ENCODE results near the gene ARHGAP12.
"Not testable (repeated sequence)": the region's sequence is repeated elsewhere in the genome, so short reads cannot be mapped to it uniquely, and the experiment has no call there.

Gene ARHGAP12

GRCh38 chr10:31924833-31925232, 3.8 kb downstream of the ARHGAP12 start:
- DNase-seq (ENCODE audit: low read depth), result no peak

GRCh38 chr10:31923389-31923788, 5.2 kb downstream of the ARHGAP12 start:
- DNase-seq (ENCODE audit: low read depth), result no peak

DNA sequence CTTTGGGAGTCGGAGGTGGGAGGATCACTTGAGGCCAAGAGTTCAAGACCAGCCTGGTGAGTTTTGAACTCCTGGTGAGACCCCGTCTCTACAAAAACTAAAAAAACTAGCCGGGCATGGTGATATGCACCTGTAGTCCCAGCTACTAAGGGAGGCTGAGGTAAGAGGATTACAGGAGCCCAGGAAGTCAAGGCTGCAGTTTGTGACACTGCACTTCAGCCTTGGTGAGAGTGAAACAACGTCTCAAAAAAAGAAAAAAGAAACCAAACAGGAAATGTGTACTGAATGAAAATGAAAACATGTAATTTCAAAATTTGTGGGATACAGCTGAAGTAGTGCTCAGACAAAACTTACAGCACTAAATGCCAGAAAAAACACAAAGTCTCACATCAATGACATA, 7.6 kb downstream of the ARHGAP12 start:
- no peak for DNase-seq (ENCODE audit: low read depth)

DNA sequence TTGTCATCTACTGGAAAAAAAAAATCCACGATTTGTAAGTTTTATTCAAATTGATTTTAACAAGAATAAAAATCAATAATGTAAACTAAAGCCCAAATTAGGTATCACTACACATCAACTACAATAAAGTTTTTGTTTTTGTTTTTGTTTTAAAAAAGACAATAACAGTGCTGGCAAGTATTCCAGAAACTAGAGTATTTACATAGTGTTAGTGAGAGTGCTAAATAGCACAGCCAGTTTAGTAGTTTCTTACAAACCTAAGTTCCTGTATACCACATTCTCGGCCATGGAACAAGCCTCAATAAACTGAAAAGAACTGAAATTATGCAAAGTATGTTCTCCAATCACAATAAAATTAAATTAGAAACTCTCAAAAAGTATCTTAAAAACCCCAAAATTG, 8.1 kb downstream of the ARHGAP12 start:
- no peak for DNase-seq (ENCODE audit: low read depth)

GRCh38 chr10:31918671-31919409, 9.8 kb downstream of the ARHGAP12 start:
- no peak for DNase-seq (ENCODE audit: low read depth)

GRCh38 chr10:31914370-31914769, 14.3 kb downstream of the ARHGAP12 start:
- no peak for DNase-seq (ENCODE audit: low read depth)

DNA sequence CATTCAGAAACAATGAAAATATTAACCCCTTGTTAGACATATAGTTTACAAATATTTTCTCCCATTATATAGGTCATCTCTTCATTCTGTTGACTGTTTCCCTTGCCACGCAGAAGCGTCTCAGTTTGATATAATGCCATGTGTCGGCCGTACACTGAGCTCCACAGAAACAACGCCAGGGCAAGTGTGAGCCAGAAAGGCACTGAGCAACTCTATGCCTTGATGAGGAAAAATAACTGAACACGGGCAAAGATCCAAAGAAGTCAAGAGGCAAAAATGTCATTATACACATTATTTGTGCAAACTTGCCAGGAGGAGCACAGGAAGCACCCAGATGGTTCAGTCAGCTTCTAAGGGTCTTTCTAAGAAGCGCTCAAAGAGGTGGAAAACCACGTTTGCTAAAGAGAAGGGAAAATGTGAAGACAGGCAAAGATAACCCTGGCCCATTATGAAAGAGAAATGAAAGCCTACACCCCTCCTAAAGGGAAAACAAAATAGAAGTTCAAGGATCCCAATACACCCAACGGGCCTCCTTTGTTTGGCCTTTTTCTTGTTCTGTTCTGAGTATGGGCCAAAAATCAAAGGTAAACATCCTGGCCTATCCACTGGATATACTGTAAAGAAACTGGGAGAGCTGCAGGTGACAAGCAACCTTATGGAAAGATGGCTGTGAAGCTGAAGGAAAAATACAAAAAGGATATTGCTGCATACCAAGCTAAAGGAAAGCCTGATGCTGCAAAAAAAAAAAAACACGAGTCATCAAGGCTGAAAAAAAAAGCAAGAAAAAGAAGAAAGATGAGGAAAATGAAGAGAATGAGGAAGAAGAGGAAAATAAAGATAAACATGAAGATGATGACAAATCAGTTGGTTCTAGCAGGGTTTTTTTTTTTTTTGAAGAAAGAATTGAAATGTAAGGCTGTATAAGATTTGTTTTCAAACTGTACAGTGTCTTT, 15.5 kb downstream of the ARHGAP12 start:
- DNase-seq (ENCODE audit: low read depth), result no peak

- DNase-seq (ENCODE audit: low read depth), result no peak
Observed at GRCh38 chr10:31912289-31912688, 16.3 kb downstream of the ARHGAP12 start.

- no peak for DNase-seq (ENCODE audit: low read depth)
Observed at GRCh38 chr10:31910016-31910415, 18.6 kb downstream of the ARHGAP12 start.

DNA sequence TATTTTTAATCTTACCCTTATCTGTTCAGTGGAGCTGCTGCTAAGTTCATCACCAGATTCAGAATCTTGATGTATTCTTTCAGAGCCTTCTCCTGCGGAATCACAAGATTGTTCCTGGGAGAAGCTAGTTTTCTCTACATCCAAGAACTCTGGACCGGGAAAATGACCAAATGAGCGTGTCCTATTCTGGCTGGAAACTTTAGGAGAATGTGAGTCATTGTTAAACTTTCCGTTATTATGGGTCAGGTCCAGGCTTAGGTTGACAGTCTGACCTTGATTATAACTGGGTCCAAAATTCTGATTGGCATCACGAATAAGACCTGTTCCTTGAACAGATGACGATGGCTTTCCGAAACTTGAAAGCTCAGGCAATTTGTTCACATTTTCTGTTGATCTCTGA, 20.5 kb downstream of the ARHGAP12 start:
- DNase-seq (ENCODE audit: low read depth), result no peak

- no peak for DNase-seq (ENCODE audit: low read depth)
Observed at GRCh38 chr10:31906039-31906438, 22.6 kb downstream of the ARHGAP12 start.

DNA sequence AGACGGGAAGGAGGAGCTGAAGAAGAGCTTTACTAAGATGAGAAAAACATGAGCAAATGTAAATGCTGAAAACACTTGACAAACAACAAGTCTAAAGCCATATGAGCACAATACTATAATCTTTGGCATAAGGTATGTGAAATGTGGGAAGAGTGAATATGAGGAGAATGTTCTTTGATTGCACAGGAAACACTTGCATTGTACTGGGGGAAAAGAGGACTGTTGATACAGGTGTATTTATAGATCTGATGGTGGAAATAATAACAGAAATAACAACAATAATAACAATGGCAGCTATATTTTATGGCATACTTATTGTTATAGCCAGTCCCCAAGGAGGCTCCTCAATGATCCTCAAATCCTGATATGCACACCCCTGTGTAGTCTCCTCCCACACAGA, 23.0 kb downstream of the ARHGAP12 start:
- DNase-seq (ENCODE audit: low read depth), result no peak

GRCh38 chr10:31902625-31903024, 26.0 kb downstream of the ARHGAP12 start:
- DNase-seq (ENCODE audit: low read depth), result no peak

GRCh38 chr10:31897506-31897905, 31.1 kb downstream of the ARHGAP12 start:
- no peak for DNase-seq (ENCODE audit: low read depth)

DNA sequence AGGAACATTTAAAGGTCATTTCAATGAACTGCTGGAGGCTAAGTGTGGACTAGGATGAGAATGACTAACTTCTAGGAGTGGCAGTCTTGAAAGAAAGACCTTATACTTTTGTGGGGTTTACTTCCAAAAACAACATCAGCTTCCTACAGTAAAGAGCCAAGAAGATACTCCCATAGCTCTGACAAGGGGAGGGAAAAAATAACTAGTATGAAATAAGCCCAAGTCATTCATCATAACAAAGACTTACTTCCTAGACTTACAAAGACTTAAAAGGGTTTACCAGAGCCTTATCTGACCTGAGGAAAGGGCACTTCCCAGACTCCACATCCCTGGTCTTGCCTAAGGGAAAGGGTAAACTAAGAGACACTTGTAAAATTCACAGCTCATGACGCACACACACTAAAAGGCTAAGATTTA, 31.7 kb downstream of the ARHGAP12 start:
- DNase-seq (ENCODE audit: low read depth), result no peak

DNA sequence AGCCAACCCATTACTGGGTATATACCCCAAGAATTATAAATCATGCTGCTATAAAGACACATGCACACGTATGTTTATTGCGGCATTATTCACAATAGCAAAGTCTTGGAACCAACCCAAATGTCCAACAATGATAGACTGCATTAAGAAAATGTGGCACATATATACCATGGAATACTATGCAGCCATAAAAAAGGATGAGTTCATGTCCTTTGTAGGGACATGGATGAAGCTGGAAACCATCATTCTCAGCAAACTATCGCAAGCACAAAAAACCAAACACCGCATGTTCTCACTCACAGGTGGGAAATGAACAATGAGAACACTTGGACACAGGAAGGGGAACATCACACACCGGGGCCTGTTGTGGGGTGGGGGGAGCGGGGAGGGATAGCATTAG, 32.9 kb downstream of the ARHGAP12 start:
- not testable (repeated sequence) for DNase-seq (ENCODE audit: low read depth)

DNA sequence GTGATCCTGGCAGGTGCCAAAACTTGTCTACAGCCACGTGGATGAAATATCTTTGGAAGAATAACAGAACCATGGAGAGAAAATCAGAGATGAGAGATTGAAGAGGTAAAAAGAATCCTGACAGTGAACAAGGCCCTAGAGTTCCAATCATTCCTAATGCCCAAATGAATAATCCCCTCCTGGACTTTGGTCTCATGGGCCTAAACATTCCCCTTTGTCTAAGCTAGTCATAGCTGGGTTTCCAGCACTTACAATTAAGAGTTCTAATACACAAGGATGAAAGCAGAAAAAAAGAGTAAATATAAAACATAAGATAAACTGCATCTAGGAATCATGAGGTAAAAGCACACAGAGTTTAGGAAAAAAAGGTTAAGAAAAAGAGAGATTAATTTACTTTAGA, 40.2 kb downstream of the ARHGAP12 start:
- DNase-seq (ENCODE audit: low read depth), result no peak

- DNase-seq (ENCODE audit: low read depth), result no peak
Observed at GRCh38 chr10:31887850-31888249, 40.8 kb downstream of the ARHGAP12 start.

GRCh38 chr10:31886885-31887284, 41.7 kb downstream of the ARHGAP12 start:
- no peak for DNase-seq (ENCODE audit: low read depth)

DNA sequence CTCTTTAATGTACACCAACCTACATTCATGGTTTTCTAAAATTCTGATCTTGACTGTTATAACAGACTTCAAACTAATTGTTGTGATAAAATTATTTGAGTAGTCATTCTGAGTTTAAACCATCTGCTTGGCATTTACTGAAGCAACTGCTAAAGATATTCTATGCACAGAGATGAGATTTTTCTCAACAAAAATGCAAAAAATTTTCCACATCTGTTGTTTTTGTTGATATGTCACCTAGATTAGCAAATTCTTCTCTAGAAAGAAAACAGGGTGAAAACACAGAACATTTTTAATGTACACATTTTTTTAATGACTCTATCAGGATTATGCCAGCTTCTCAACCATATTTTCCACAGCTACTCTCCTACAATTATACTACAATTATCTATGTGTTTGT, 42.7 kb downstream of the ARHGAP12 start:
- DNase-seq (ENCODE audit: low read depth), result no peak

- no peak for DNase-seq (ENCODE audit: low read depth)
Observed at GRCh38 chr10:31884386-31884785, 44.2 kb downstream of the ARHGAP12 start.

GRCh38 chr10:31883397-31883796, 45.2 kb downstream of the ARHGAP12 start:
- DNase-seq (ENCODE audit: low read depth), result no peak

GRCh38 chr10:31878486-31878885, 50.1 kb downstream of the ARHGAP12 start:
- no peak for DNase-seq (ENCODE audit: low read depth)

Measured in T follicular helper cell (primary cell).